Measurements from ENCODE around the gene ZNF423.
"Not testable (repeated sequence)": the region's sequence is repeated elsewhere in the genome, so short reads cannot be mapped to it uniquely, and the experiment has no call there.

Gene ZNF423

DNA sequence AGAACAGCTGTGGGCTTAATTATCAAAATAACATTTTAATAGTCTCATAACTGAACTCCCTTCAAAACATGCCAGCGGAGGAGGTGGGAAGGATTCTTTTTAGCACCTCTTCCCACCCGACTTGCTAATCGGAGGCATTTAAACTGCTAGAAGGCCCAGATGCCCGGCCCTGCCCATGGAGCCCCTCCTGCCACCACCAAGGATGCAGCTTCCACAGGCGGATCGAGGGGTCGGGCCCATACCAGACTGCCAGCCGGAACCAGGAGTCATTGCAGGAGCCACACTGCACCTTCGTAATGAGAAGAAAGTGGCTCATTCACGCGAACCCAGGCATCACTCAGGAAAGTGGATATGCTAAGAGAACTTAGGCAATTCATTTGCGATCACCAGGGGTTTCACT is 281.1 kb downstream of the ZNF423 start:
- no peak for DNase-seq
- no peaks in the 10 kb centered on the region for H3K36me3 ChIP-seq
- H3K27me3 ChIP-seq (ENCODE audit: insufficient read depth, low read depth, severe bottlenecking): no peaks in the 10 kb centered on the region
- H3K4me3 ChIP-seq (ENCODE audit: low read depth, low read length): no peak overlapping the region
- TF ChIP-seq, protein P1, sequence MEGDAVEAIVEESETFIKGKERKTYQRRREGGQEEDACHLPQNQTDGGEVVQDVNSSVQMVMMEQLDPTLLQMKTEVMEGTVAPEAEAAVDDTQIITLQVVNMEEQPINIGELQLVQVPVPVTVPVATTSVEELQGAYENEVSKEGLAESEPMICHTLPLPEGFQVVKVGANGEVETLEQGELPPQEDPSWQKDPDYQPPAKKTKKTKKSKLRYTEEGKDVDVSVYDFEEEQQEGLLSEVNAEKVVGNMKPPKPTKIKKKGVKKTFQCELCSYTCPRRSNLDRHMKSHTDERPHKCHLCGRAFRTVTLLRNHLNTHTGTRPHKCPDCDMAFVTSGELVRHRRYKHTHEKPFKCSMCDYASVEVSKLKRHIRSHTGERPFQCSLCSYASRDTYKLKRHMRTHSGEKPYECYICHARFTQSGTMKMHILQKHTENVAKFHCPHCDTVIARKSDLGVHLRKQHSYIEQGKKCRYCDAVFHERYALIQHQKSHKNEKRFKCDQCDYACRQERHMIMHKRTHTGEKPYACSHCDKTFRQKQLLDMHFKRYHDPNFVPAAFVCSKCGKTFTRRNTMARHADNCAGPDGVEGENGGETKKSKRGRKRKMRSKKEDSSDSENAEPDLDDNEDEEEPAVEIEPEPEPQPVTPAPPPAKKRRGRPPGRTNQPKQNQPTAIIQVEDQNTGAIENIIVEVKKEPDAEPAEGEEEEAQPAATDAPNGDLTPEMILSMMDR (IDR thresholded peaks at IDR 0.05; ENCODE audit: low read depth, low read length): no peak
- H3K27ac ChIP-seq: no peak overlapping the region
- H3K9me3 ChIP-seq (ENCODE audit: severe bottlenecking): no peaks in the 10 kb centered on the region

DNA sequence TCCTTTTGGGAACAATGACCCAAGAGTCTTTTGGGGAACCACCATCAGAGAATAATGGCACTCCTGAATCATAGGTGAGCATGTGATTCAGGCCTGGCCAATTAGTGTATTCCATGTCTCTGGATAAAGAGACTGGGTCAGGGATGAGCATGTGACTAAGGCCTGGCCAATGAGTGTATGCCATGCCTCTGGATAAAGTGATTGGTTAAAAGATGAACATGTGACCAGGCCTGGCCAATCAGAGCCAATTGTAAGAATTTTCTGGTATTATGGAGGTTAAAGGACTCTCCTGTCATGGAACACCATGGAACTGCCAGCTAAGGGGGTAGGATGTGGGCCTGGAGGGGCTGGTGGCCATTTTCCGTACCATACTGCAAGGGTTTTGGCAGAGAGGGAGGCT is 288.0 kb downstream of the ZNF423 start:
- H3K27ac ChIP-seq: no peak overlapping the region
- no peak overlapping the region for H3K4me3 ChIP-seq (ENCODE audit: low read depth, low read length)
- no peaks in the 10 kb centered on the region for H3K9me3 ChIP-seq (ENCODE audit: severe bottlenecking)
- TF ChIP-seq, protein P1 (IDR thresholded peaks at IDR 0.05; ENCODE audit: low read depth, low read length): no peak
- no peak for DNase-seq
- H3K27me3 ChIP-seq (ENCODE audit: insufficient read depth, low read depth, severe bottlenecking): no peaks in the 10 kb centered on the region
- H3K36me3 ChIP-seq: no peaks in the 10 kb centered on the region

DNA sequence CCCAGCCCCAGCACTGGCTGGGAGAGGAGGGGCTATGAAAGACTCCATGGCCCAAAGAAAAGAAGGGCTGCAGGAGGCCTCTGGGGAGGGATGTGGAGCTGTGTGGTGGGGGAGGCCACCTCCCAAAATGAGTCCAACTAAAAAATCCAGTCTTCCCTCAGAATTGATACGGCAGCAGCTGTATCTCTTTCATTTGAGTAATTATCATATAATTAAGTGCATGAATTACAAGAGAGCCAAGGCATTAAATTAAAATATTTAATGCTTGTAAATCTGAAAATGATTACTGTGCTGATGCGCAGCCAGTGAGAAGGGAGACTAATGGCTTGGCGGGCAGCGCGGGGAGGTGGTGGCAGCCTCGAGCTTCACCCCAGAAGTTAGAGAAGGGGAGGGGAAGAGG is 289.5 kb downstream of the ZNF423 start:
- Histone ChIP-seq H3K27me3 (ENCODE audit: insufficient read depth, low read depth, severe bottlenecking) (no peaks in the 10 kb centered on the region), H3K36me3 (no peaks in the 10 kb centered on the region), H3K4me3 (ENCODE audit: low read depth, low read length) (no peak overlapping the region), H3K9me3 (ENCODE audit: severe bottlenecking) (no peaks in the 10 kb centered on the region), H3K27ac (no peak overlapping the region)
- no peak for DNase-seq
- TF ChIP-seq, protein P1 (IDR thresholded peaks at IDR 0.05; ENCODE audit: low read depth, low read length): no peak

DNA sequence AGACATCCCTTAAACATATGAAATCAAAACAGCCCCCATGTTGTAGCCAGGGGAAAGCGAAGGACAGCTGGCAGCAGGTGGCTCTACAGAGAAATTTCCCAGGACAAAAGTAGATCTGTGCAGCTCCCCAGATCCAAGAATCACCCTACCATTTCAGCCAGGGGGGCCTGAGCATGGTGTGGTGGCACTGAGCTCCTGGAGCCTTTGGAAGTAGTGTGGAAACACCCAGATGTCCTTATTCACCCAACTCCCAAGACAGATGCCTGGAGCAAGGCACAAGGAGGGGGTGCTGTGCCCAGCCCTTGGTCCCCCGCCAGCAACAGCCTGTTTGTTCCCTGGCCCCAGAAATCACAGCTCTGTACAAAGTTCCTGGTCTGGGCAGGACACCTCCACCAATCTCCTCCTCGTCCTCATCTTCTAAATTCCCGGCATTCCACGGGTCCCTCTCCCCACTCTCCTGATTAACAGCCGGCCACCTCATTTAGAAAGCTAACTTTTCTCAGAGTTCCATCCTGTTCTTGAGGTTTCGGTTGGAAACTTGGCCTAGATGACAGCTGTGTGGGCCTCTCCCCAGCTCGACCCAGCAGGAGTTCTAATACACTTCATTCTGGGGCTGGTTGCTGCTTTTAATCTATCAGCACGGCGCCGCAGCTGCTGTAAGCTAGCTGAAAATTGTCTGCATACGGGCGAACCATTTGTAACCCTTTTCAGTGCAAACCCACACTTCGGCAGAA is 291.2 kb downstream of the ZNF423 start:
- Histone ChIP-seq H3K9me3 (ENCODE audit: severe bottlenecking) (no peaks in the 10 kb centered on the region), H3K36me3 (no peaks in the 10 kb centered on the region), H3K27ac (no peak overlapping the region), H3K4me3 (ENCODE audit: low read depth, low read length) (no peak overlapping the region), H3K27me3 (ENCODE audit: insufficient read depth, low read depth, severe bottlenecking) (no peaks in the 10 kb centered on the region)
- TF ChIP-seq, protein P1 (IDR thresholded peaks at IDR 0.05; ENCODE audit: low read depth, low read length): no peak
- DNase-seq: peak; percentile 20

DNA sequence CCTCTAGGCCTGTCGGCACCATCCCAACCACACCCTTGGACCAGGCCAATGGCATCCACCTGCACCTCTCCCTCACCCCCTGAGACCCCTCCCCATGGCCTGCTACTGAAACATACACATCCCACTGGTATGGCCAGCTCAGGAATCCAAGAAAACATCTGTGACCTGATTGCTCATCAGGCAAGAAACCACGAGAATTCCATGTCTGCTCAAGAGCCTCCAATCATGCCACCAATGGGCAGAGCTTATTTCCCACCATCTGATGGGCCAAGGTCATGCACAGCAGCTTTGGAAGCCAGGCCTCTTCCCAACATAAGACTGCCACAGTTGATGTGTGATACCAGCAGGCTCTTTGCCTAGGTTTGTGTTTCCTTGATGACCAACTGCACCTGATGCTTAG is 292.2 kb downstream of the ZNF423 start:
- DNase-seq: no peak
- H3K27me3 ChIP-seq (ENCODE audit: insufficient read depth, low read depth, severe bottlenecking): no peaks in the 10 kb centered on the region
- TF ChIP-seq, protein P1 (IDR thresholded peaks at IDR 0.05; ENCODE audit: low read depth, low read length): no peak

DNA sequence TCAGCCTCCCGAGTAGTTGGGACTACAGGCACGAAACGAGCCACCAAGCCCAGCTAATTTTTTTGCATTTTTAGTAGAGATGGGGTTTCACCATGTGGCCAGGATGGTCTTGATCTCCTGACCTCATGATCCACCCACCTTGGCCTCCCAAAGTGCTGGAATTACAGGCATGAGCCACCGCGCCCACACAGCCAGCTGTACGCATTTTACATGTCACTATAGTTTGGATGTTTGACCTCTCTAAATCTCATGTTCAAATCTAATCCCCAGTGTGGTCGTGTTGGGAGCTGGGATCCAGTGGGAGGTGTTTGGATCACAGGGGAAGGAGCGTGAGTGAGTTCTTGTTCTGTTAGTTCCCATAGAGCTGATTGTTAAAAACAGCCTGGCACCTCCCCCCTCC is 293.0 kb downstream of the ZNF423 start:
- H3K4me3 ChIP-seq (ENCODE audit: low read depth, low read length); H3K9me3 ChIP-seq (ENCODE audit: severe bottlenecking); DNase-seq; H3K27ac ChIP-seq; H3K27me3 ChIP-seq (ENCODE audit: insufficient read depth, low read depth, severe bottlenecking); H3K36me3 ChIP-seq: not testable (repeated sequence)

More for the DNA sequence above, 292.2 kb downstream of the ZNF423 start:
- Histone ChIP-seq H3K4me3 (ENCODE audit: low read depth, low read length) (no peak overlapping the region), H3K36me3 (no peaks in the 10 kb centered on the region), H3K9me3 (ENCODE audit: severe bottlenecking) (no peaks in the 10 kb centered on the region), H3K27ac (no peak overlapping the region)
